ENCODE results near the gene CYCS.

Gene CYCS

GRCh38 chr7:25073451-25073850 lies 51.6 kb downstream of the CYCS start:
- DNase-seq (ENCODE audit: low read depth in 1 of 2, low spot score in 1 of 2) = no peak
